ENCODE measurements around the gene SMOC1.

Gene SMOC1

DNA sequence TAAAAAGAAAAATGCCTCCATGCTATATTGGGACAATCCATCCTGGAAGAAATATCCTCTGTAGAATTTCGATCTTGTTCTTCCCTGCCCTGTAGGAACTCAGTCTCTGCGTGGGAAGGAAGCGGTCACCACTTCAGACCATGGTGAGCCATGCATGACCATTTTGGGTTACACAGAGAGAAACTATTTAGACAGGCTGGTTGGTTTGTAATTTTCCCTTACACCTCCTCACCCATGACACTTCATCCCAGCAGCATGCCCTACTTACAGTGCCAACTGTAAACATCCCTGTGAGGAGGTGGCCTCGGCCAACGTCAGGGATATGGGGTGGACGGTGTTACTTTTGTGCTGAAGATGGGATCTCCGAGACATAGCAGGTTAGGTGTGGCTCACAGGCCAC, 121.4 kb downstream of the SMOC1 start:
- no CpG with 5 or more reads among the region's 7 CpGs for WGBS, 2 donors (ENCODE audit: extremely low coverage in 2 of 2, insufficient read length in 2 of 2, insufficient replicate concordance in 1 of 2)
- Histone ChIP-seq H2BK15ac (ENCODE audit: low read length) (no peak overlapping the region), H2BK12ac (ENCODE audit: low read length) (no peak overlapping the region), H2BK5ac (ENCODE audit: low read length) (no peak overlapping the region), H3K9me3 (replicated peaks in 1 of 2; ENCODE audit: control insufficient read depth in 2 of 2, insufficient read depth in 1 of 2, low read depth in 1 of 2, low read length in 2 of 2) (peaks cover 0 to 3% of the 10 kb centered on the region in 2 donors), H3K27ac (replicated peaks; ENCODE audit: low read length) (no peak overlapping the region), H3K27me3 (ENCODE audit: control insufficient read depth in 3 of 3, insufficient read depth in 3 of 3, low read depth in 1 of 3, low read length in 3 of 3) (no peaks in the 10 kb centered on the region), H3K36me3 (replicated peaks in 1 of 2; ENCODE audit: control insufficient read depth in 2 of 2, insufficient read depth in 2 of 2, low read length in 2 of 2) (peaks cover 33 to 98% of the 10 kb centered on the region in 2 donors), H4K8ac (ENCODE audit: low read depth, low read length) (no peak overlapping the region), H3K4me3 (ENCODE audit: low read length in 2 of 2) (no peak overlapping the region), H3K79me1 (ENCODE audit: low read depth, low read length) (peaks cover 1% of the 10 kb centered on the region), H2BK120ac (ENCODE audit: low read depth, low read length) (no peak overlapping the region), H2AFZ (ENCODE audit: low read length) (no peak overlapping the region), H3K18ac (ENCODE audit: low read length) (no peak overlapping the region), H3K9ac (ENCODE audit: low read depth, low read length, poor library complexity) (no peak overlapping the region), H2AK5ac (ENCODE audit: low read depth, low read length) (no peak overlapping the region), H3K23ac (ENCODE audit: low read depth, low read length, poor library complexity) (no peak overlapping the region), H3K14ac (ENCODE audit: low read length) (no peak overlapping the region), H3K4ac (ENCODE audit: low read length) (no peak overlapping the region), H4K91ac (ENCODE audit: low read depth, low read length, poor library complexity) (no peak overlapping the region), H3K4me1 (ENCODE audit: control insufficient read depth in 2 of 2, insufficient read depth in 1 of 2, low read depth in 1 of 2, low read length in 2 of 2) (peaks cover 0 to 13% of the 10 kb centered on the region in 2 donors), H3K4me2 (ENCODE audit: insufficient read depth, low read length, poor library complexity, severe bottlenecking) (no peak overlapping the region)
- no peak for DNase-seq (ENCODE audit: low spot score)

- H3K36me3 ChIP-seq (replicated peaks in 1 of 2; ENCODE audit: control insufficient read depth in 2 of 2, insufficient read depth in 2 of 2, low read length in 2 of 2): peaks cover 33 to 90% of the 10 kb centered on the region in 2 donors
- H3K27ac ChIP-seq (replicated peaks; ENCODE audit: low read length): no peak overlapping the region
- H3K79me1 ChIP-seq (ENCODE audit: low read depth, low read length): peaks cover 2% of the 10 kb centered on the region
- H2BK12ac ChIP-seq (ENCODE audit: low read length): no peak overlapping the region
- no peak overlapping the region for H3K14ac ChIP-seq (ENCODE audit: low read length)
- H3K9me3 ChIP-seq (replicated peaks in 1 of 2; ENCODE audit: control insufficient read depth in 2 of 2, insufficient read depth in 1 of 2, low read depth in 1 of 2, low read length in 2 of 2): peaks cover 0 to 3% of the 10 kb centered on the region in 2 donors
- no peak overlapping the region for H2AK5ac ChIP-seq (ENCODE audit: low read depth, low read length)
- DNase-seq (ENCODE audit: low spot score): no peak
- no peak overlapping the region for H3K4ac ChIP-seq (ENCODE audit: low read length)
- no peak overlapping the region for H4K91ac ChIP-seq (ENCODE audit: low read depth, low read length, poor library complexity)
- no peak overlapping the region for H2BK15ac ChIP-seq (ENCODE audit: low read length)
- no peak overlapping the region for H3K4me2 ChIP-seq (ENCODE audit: insufficient read depth, low read length, poor library complexity, severe bottlenecking)
- H3K9ac ChIP-seq (ENCODE audit: low read depth, low read length, poor library complexity): no peak overlapping the region
- H2BK5ac ChIP-seq (ENCODE audit: low read length): no peak overlapping the region
- no peak overlapping the region for H3K18ac ChIP-seq (ENCODE audit: low read length)
- no peak overlapping the region for H4K8ac ChIP-seq (ENCODE audit: low read depth, low read length)
- H3K4me3 ChIP-seq (ENCODE audit: low read length in 2 of 2): no peak overlapping the region
- H3K27me3 ChIP-seq (ENCODE audit: control insufficient read depth in 3 of 3, insufficient read depth in 3 of 3, low read depth in 1 of 3, low read length in 3 of 3): no peaks in the 10 kb centered on the region
- WGBS, 2 donors (ENCODE audit: extremely low coverage in 2 of 2, insufficient read length in 2 of 2, insufficient replicate concordance in 1 of 2): no CpG with 5 or more reads among the region's 6 CpGs
- no peak overlapping the region for H2BK120ac ChIP-seq (ENCODE audit: low read depth, low read length)
- no peak overlapping the region for H3K23ac ChIP-seq (ENCODE audit: low read depth, low read length, poor library complexity)
- H2AFZ ChIP-seq (ENCODE audit: low read length): no peak overlapping the region
- H3K4me1 ChIP-seq (ENCODE audit: control insufficient read depth in 2 of 2, insufficient read depth in 1 of 2, low read depth in 1 of 2, low read length in 2 of 2): peaks cover 0 to 17% of the 10 kb centered on the region in 2 donors
These were observed 123.6 kb downstream of the SMOC1 start for GRCh38 chr14:70002589-70003346.

DNA sequence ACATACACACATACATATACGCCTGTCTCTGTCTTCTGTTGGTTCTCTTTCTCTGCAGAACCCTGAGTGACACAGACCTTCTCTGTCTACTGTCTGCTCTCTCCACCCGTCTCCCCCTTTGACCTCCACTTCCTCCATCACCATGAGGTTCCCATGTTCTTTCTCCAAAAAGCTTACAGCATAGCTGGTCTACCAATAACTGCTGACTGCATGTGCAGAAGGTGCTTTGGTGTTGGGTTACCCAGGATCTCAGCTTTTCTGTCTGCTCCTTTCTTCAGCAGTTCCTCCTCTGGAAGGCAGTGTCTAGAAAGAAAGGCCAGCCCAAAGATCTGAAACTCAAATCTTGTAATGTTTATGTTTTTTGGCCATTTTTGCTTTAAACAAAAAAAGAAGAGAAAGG, 125.6 kb downstream of the SMOC1 start:
- Histone ChIP-seq H2BK5ac (ENCODE audit: low read length) (no peak overlapping the region), H3K27ac (replicated peaks; ENCODE audit: low read length) (no peak overlapping the region), H2BK120ac (ENCODE audit: low read depth, low read length) (no peak overlapping the region), H2AK5ac (ENCODE audit: low read depth, low read length) (no peak overlapping the region), H3K4me1 (ENCODE audit: control insufficient read depth in 2 of 2, insufficient read depth in 1 of 2, low read depth in 1 of 2, low read length in 2 of 2) (peaks cover 9 to 15% of the 10 kb centered on the region in 2 donors), H3K9ac (ENCODE audit: low read depth, low read length, poor library complexity) (no peak overlapping the region), H3K79me1 (ENCODE audit: low read depth, low read length) (peaks cover 3% of the 10 kb centered on the region), H3K4me2 (ENCODE audit: insufficient read depth, low read length, poor library complexity, severe bottlenecking) (no peak overlapping the region), H3K27me3 (ENCODE audit: control insufficient read depth in 3 of 3, insufficient read depth in 3 of 3, low read depth in 1 of 3, low read length in 3 of 3) (no peaks in the 10 kb centered on the region), H2BK12ac (ENCODE audit: low read length) (no peak overlapping the region), H3K4ac (ENCODE audit: low read length) (no peak overlapping the region), H2BK15ac (ENCODE audit: low read length) (no peak overlapping the region), H2AFZ (ENCODE audit: low read length) (no peak overlapping the region), H4K91ac (ENCODE audit: low read depth, low read length, poor library complexity) (no peak overlapping the region), H3K14ac (ENCODE audit: low read length) (no peak overlapping the region), H3K18ac (ENCODE audit: low read length) (no peak overlapping the region), H3K23ac (ENCODE audit: low read depth, low read length, poor library complexity) (no peak overlapping the region), H3K9me3 (replicated peaks in 1 of 2; ENCODE audit: control insufficient read depth in 2 of 2, insufficient read depth in 1 of 2, low read depth in 1 of 2, low read length in 2 of 2) (no peaks in the 10 kb centered on the region), H3K4me3 (ENCODE audit: low read length in 2 of 2) (no peak overlapping the region), H4K8ac (ENCODE audit: low read depth, low read length) (no peak overlapping the region), H3K36me3 (replicated peaks in 1 of 2; ENCODE audit: control insufficient read depth in 2 of 2, insufficient read depth in 2 of 2, low read length in 2 of 2) (peaks cover 23 to 77% of the 10 kb centered on the region in 2 donors)
- no CpG with 5 or more reads among the region's 2 CpGs for WGBS, 2 donors (ENCODE audit: extremely low coverage in 2 of 2, insufficient read length in 2 of 2, insufficient replicate concordance in 1 of 2)
- no peak for DNase-seq (ENCODE audit: low spot score)

- H3K9ac ChIP-seq (ENCODE audit: low read depth, low read length, poor library complexity): no peak overlapping the region
- DNase-seq (ENCODE audit: low spot score): no peak
- no peak overlapping the region for H2AFZ ChIP-seq (ENCODE audit: low read length)
- H3K27me3 ChIP-seq (ENCODE audit: control insufficient read depth in 3 of 3, insufficient read depth in 3 of 3, low read depth in 1 of 3, low read length in 3 of 3): no peaks in the 10 kb centered on the region
- no peak overlapping the region for H2BK5ac ChIP-seq (ENCODE audit: low read length)
- WGBS, 2 donors (ENCODE audit: extremely low coverage in 2 of 2, insufficient read length in 2 of 2, insufficient replicate concordance in 1 of 2): no CpG with 5 or more reads among the region's 5 CpGs
- no peak overlapping the region for H3K23ac ChIP-seq (ENCODE audit: low read depth, low read length, poor library complexity)
- no peak overlapping the region for H2BK120ac ChIP-seq (ENCODE audit: low read depth, low read length)
- H3K4ac ChIP-seq (ENCODE audit: low read length): no peak overlapping the region
- no peak overlapping the region for H4K91ac ChIP-seq (ENCODE audit: low read depth, low read length, poor library complexity)
- H3K4me3 ChIP-seq (ENCODE audit: low read length in 2 of 2): no peak overlapping the region
- H3K9me3 ChIP-seq (replicated peaks in 1 of 2; ENCODE audit: control insufficient read depth in 2 of 2, insufficient read depth in 1 of 2, low read depth in 1 of 2, low read length in 2 of 2): no peaks in the 10 kb centered on the region
- peaks cover 26 to 77% of the 10 kb centered on the region in 2 donors for H3K36me3 ChIP-seq (replicated peaks in 1 of 2; ENCODE audit: control insufficient read depth in 2 of 2, insufficient read depth in 2 of 2, low read length in 2 of 2)
- peaks cover 4% of the 10 kb centered on the region for H3K79me1 ChIP-seq (ENCODE audit: low read depth, low read length)
- H4K8ac ChIP-seq (ENCODE audit: low read depth, low read length): no peak overlapping the region
- H3K27ac ChIP-seq (replicated peaks; ENCODE audit: low read length): no peak overlapping the region
- H3K18ac ChIP-seq (ENCODE audit: low read length): no peak overlapping the region
- H2BK12ac ChIP-seq (ENCODE audit: low read length): no peak overlapping the region
- no peak overlapping the region for H2AK5ac ChIP-seq (ENCODE audit: low read depth, low read length)
- no peak overlapping the region for H2BK15ac ChIP-seq (ENCODE audit: low read length)
- H3K4me1 ChIP-seq (ENCODE audit: control insufficient read depth in 2 of 2, insufficient read depth in 1 of 2, low read depth in 1 of 2, low read length in 2 of 2): peaks cover 9 to 15% of the 10 kb centered on the region in 2 donors
- H3K14ac ChIP-seq (ENCODE audit: low read length): no peak overlapping the region
- H3K4me2 ChIP-seq (ENCODE audit: insufficient read depth, low read length, poor library complexity, severe bottlenecking): no peak overlapping the region
These were observed 126.1 kb downstream of the SMOC1 start for GRCh38 chr14:70005281-70005805.

Data from neuronal stem cell (in vitro differentiated cells).